ENCODE results near the gene NFKBIB. TPM values are rescaled to one million over a fixed set of nuclear protein-coding genes. Genes with fewer than 3 reads are reported as not detected.

Gene NFKBIB
- polyA plus RNA-seq, 2 of the 4 experiments (the other 2 are of a cell fraction): 35.0 to 61.7 TPM

DNA sequence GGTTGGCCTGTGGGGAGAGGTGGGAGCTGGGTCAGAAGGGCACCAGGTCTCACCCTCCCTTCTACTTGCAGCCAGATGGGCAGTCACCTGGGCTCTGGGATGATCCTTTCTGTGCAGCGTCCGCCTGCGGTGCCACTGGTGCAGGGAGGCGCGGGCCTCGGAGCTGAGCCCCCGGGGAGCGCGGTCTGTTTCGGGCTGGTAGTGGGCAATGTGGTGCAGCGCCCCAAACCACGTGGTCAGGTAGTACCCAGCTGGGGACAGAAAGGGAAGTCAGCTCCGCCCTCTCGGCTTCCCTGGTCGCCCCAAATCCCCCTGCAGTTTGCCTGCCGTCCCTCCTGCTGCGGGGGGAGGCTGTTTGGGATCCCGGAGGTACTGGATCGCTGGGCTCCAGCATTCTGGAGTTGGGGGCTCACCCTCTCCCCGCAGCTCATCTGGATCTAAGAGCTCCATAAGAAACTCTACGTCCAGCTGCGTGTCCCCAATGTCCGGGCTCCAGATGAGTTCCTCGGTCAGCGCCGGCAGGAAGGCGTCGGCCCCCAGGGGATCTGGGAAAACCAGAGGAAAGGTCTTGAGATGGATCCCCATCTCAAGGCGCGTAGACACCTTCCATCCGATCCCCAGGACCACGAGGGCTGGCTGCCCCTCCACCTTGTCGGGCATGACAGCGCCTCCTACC lies 30.5 kb upstream of the NFKBIB start:
- Histone ChIP-seq H3K4me1 (peaks cover 25% of the 10 kb centered on the region), H3K9me3 (no peaks in the 10 kb centered on the region), H3K4me3 (peak overlapping the region; percentile 31), H3K4me2 (peak overlapping the region; percentile 74), H3K27ac (peak overlapping the region; percentile 56 to 80)
- 72% methylated on average over 34 of the region's 34 CpGs for WGBS (ENCODE audit: missing lambda C conversion rate)
- DNase-seq (ENCODE audit: low read depth in 1 of 2, low spot score in 1 of 2): no peak
- no peak for FAIRE-seq
- ChIA-PET POLR2A (interaction anchor here (1.0 to 1.3 kb wide), 2 partner anchors 16 to 18 kb away, joined by 5 read pairs; no protein-coding TSS in a partner anchor), CTCF (interaction anchor here (0.6 to 31.8 kb wide), 43 partner anchors 1 to 466 kb away, joined by 3 to 652 read pairs (median 5); partner anchors contain the start of genes CAPN12, CCER2, ECH1 and EIF3K)
- ATAC-seq: no peak; a peak in 1 of 6 replicates
- TF ChIP-seq SMC3 (IDR thresholded peaks at IDR 0.05) (no peak), EP300 (IDR thresholded peaks at IDR 0.05) (no peak), SREBF2 (IDR thresholded peaks at IDR 0.05) (0 out of 2 replicates have a peak, but pooled peaks have one; percentile 13), TFCP2L1 (CRISPR knock-in tag; IDR thresholded peaks at IDR 0.05) (0 out of 2 replicates have a peak, but pooled peaks have one; percentile 16), BHLHE40 (IDR thresholded peaks at IDR 0.05; ENCODE audit: low read depth, low read length) (no peak), ZFP36 (IDR thresholded peaks at IDR 0.05; ENCODE audit: borderline replicate concordance, partially characterized antibody) (no peak), RAD21 (conservative IDR thresholded peaks at IDR 0.05 in 1 of 2, IDR thresholded peaks at IDR 0.05 in 1 of 2) (no peak), POLR2A (IDR thresholded peaks at IDR 0.05; ENCODE audit: low read length) (no peak)

DNA sequence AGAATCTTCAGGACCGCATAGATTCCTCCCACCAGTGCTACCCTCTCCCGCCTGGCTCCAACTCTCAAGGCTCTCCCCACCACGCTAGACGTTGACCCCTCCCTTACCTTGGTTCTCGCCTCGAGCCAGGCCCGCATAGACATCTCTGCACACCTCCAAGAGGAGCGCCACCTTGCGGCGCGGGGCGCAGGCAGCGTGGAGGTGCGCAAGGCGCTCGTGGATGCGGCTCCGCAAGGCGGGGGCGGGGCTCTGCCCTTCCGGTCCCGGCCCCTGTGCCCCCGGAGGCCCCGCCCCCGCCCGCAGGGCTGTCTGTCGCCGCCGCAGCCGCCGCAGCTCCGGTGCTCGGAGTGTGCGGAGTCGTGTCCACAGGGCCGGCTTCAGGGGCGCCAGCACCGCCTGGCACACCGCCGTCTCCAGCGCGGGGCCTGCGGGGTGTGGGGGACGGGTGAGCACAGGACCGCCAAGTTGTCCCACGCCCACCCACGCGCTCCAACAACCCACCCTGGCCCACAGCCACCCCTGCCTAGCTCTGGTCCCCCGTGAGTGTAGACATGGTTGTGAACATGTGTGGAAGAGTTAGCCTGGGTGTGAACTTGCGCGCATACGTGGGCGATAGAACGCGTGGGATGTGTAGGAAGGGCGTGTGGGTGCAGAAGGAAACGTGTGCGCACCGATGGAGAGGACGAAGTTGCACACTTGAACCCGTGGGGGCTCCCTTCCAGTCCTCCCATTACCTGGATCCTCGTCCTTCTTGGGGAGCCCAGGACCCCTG lies 29.7 kb upstream of the NFKBIB start:
- ATAC-seq (peak; percentile 90 to 94), FAIRE-seq (peak; percentile 72), DNase-seq (ENCODE audit: low read depth in 1 of 2, low spot score in 1 of 2) (peak; percentile 89 to 93)
- Histone ChIP-seq H3K27ac (peak overlapping the region; percentile 56 to 80), H3K4me2 (peak overlapping the region; percentile 74), H3K4me3 (peak overlapping the region; percentile 31), H3K4me1 (peaks cover 18% of the 10 kb centered on the region), H3K9me3 (no peaks in the 10 kb centered on the region)
- ChIA-PET CTCF (interaction anchor here (0.6 to 31.8 kb wide), 41 partner anchors 2 to 467 kb away, joined by 3 to 652 read pairs (median 4); partner anchors contain the start of genes CCER2, ECH1, EIF3K and FAM98C), POLR2A (interaction anchor here (1.0 to 1.5 kb wide), 3 partner anchors 17 to 19 kb away, joined by 5 to 6 read pairs (median 5); no protein-coding TSS in a partner anchor)
- TF ChIP-seq GATA3 (IDR thresholded peaks at IDR 0.05; ENCODE audit: borderline replicate concordance) (no peak), HOXB5 (CRISPR knock-in tag; IDR thresholded peaks at IDR 0.05) (0 out of 2 replicates have a peak, but pooled peaks have one; percentile 57), HOXB13 (CRISPR knock-in tag; IDR thresholded peaks at IDR 0.05; ENCODE audit: low read depth) (0 out of 2 replicates have a peak, but pooled peaks have one; percentile 55), EP300 (IDR thresholded peaks at IDR 0.05) (no peak), MYC (IDR thresholded peaks at IDR 0.05; ENCODE audit: borderline replicate concordance, low read length) (peak; percentile 93), TFCP2L1 (CRISPR knock-in tag; IDR thresholded peaks at IDR 0.05) (no peak), MAFK (IDR thresholded peaks at IDR 0.05; ENCODE audit: partially characterized antibody) (no peak), ZNF302 (CRISPR knock-in tag; IDR thresholded peaks at IDR 0.05) (no peak), JUN (IDR thresholded peaks at IDR 0.05) (peak in 1 of 2 experiments; percentile 58; a peak in 1 of 5 replicates), ESRRA (IDR thresholded peaks at IDR 0.05; ENCODE audit: borderline replicate concordance, low read length) (no peak), BHLHE40 (IDR thresholded peaks at IDR 0.05; ENCODE audit: low read depth, low read length) (0 out of 2 replicates have a peak, but pooled peaks have one; percentile 11), SMC3 (IDR thresholded peaks at IDR 0.05) (peak; percentile 97), RAD21 (conservative IDR thresholded peaks at IDR 0.05 in 1 of 2, IDR thresholded peaks at IDR 0.05 in 1 of 2) (peak; percentile 73 to 88)
- TF ChIP-seq, protein P1, sequence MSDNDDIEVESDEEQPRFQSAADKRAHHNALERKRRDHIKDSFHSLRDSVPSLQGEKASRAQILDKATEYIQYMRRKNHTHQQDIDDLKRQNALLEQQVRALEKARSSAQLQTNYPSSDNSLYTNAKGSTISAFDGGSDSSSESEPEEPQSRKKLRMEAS (IDR thresholded peaks at IDR 0.05): peak; percentile 99
- TF ChIP-seq, protein P2, sequence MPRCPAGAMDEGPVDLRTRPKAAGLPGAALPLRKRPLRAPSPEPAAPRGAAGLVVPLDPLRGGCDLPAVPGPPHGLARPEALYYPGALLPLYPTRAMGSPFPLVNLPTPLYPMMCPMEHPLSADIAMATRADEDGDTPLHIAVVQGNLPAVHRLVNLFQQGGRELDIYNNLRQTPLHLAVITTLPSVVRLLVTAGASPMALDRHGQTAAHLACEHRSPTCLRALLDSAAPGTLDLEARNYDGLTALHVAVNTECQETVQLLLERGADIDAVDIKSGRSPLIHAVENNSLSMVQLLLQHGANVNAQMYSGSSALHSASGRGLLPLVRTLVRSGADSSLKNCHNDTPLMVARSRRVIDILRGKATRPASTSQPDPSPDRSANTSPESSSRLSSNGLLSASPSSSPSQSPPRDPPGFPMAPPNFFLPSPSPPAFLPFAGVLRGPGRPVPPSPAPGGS (IDR thresholded peaks at IDR 0.05): no peak
- TF ChIP-seq, protein P3, sequence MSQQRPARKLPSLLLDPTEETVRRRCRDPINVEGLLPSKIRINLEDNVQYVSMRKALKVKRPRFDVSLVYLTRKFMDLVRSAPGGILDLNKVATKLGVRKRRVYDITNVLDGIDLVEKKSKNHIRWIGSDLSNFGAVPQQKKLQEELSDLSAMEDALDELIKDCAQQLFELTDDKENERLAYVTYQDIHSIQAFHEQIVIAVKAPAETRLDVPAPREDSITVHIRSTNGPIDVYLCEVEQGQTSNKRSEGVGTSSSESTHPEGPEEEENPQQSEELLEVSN (IDR thresholded peaks at IDR 0.05; ENCODE audit: borderline replicate concordance, low read depth): peak; percentile 87
- TF ChIP-seq, protein P4, sequence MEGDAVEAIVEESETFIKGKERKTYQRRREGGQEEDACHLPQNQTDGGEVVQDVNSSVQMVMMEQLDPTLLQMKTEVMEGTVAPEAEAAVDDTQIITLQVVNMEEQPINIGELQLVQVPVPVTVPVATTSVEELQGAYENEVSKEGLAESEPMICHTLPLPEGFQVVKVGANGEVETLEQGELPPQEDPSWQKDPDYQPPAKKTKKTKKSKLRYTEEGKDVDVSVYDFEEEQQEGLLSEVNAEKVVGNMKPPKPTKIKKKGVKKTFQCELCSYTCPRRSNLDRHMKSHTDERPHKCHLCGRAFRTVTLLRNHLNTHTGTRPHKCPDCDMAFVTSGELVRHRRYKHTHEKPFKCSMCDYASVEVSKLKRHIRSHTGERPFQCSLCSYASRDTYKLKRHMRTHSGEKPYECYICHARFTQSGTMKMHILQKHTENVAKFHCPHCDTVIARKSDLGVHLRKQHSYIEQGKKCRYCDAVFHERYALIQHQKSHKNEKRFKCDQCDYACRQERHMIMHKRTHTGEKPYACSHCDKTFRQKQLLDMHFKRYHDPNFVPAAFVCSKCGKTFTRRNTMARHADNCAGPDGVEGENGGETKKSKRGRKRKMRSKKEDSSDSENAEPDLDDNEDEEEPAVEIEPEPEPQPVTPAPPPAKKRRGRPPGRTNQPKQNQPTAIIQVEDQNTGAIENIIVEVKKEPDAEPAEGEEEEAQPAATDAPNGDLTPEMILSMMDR (IDR thresholded peaks at IDR 0.05): peak; percentile 99
- TF ChIP-seq, protein P5, sequence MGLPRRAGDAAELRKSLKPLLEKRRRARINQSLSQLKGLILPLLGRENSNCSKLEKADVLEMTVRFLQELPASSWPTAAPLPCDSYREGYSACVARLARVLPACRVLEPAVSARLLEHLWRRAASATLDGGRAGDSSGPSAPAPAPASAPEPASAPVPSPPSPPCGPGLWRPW (IDR thresholded peaks at IDR 0.05): no peak
- 48% methylated on average over 46 of the region's 62 CpGs for WGBS (ENCODE audit: missing lambda C conversion rate)

Measured in A549 (cell line).